ENCODE data around the gene HLTF. TPM values are rescaled to one million over a fixed set of nuclear protein-coding genes. Genes with fewer than 3 reads are reported as not detected.
A peak's percentile ranks its signal among the peaks of the same experiment; 100 is the strongest.

The HLTF gene
- total and polyA plus RNA-seq, 10 donors: 5.4 to 26.5 (median 19.2) TPM

DNA sequence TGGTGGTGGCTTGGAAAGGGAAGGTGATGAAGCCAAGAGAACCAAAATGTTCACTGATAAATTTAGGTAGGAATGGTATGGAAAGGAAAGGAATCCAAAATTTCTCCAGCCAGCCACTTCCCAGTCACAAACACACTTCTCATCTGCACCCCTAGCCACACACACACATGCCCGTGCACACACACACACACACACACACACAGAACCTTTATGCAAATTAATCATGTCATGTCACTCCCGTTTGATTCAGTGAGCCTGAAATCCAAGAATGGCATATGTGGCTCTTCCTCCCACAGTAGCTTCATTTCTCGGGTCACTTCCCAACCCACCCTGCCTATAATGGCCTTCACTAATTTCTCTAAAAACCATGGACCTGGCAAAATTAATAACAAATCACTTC lies 3.1 kb upstream of the HLTF start:
- TF ChIP-seq POLR2A (IDR thresholded peaks at IDR 0.05) (no peak), POLR2AphosphoS5 (IDR thresholded peaks at IDR 0.05) (no peak)
- TF ChIP-seq, protein P1, sequence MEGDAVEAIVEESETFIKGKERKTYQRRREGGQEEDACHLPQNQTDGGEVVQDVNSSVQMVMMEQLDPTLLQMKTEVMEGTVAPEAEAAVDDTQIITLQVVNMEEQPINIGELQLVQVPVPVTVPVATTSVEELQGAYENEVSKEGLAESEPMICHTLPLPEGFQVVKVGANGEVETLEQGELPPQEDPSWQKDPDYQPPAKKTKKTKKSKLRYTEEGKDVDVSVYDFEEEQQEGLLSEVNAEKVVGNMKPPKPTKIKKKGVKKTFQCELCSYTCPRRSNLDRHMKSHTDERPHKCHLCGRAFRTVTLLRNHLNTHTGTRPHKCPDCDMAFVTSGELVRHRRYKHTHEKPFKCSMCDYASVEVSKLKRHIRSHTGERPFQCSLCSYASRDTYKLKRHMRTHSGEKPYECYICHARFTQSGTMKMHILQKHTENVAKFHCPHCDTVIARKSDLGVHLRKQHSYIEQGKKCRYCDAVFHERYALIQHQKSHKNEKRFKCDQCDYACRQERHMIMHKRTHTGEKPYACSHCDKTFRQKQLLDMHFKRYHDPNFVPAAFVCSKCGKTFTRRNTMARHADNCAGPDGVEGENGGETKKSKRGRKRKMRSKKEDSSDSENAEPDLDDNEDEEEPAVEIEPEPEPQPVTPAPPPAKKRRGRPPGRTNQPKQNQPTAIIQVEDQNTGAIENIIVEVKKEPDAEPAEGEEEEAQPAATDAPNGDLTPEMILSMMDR (IDR thresholded peaks at IDR 0.05 in 8 of 11, conservative IDR thresholded peaks at IDR 0.05 in 3 of 11): no peak
- H3K4me1 ChIP-seq: peaks cover 9 to 24% (median 19%) of the 10 kb centered on the region in 6 donors
- intact Hi-C loops (cut with DNase I; ENCODE audit: low total_unique reads): no loop called here
- H3K36me3 ChIP-seq: no peaks in the 10 kb centered on the region
- WGBS, 5 donors: 63 to 79% (median 71%) methylated on average over 3 of the region's 3 CpGs
- no peaks in the 10 kb centered on the region for H3K9me3 ChIP-seq
- no peaks in the 10 kb centered on the region for H3K27me3 ChIP-seq (replicated peaks in 1 of 7)
- H3K4me3 ChIP-seq: no peak overlapping the region
- H3K27ac ChIP-seq: no peak overlapping the region
- no peak for DNase-seq

DNA sequence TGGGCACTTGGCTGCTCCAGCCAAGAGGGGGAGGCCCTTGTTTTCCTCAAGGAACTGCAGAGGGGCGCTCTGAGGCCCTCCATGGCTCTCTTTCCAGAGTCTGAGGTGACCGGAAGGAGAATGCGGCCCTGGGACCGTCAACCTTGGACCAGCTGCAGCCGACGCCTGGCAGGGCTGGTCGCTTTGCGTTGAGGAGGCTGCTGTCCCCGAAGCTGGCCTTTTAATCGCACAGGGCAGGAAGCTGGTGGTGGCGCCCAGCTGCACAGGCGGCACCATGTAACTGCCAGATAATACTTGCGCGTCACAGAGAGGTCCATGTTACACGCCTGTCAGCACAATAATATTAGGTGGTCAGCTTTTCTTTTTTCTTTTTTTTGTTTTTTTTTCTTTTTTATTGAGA lies 875 bp upstream of the HLTF start:
- Histone ChIP-seq H3K36me3 (peaks cover 0 to 13% (median 0%) of the 10 kb centered on the region in 6 donors), H3K27ac (no peak overlapping the region), H3K27me3 (replicated peaks in 1 of 7) (no peaks in the 10 kb centered on the region), H3K4me1 (peaks cover 9 to 34% (median 23%) of the 10 kb centered on the region in 6 donors), H3K4me3 (peak overlapping the region in 2 of 8 donors; percentile 83 to 92), H3K9me3 (no peaks in the 10 kb centered on the region)
- intact Hi-C loops (cut with DNase I; ENCODE audit: low total_unique reads): no loop called here
- no peak for DNase-seq
- TF ChIP-seq POLR2AphosphoS5 (IDR thresholded peaks at IDR 0.05) (no peak), POLR2A (IDR thresholded peaks at IDR 0.05) (no peak)
- TF ChIP-seq, protein P1 (IDR thresholded peaks at IDR 0.05 in 8 of 11, conservative IDR thresholded peaks at IDR 0.05 in 3 of 11): no peak
- 95 to 98% (median 98%) methylated on average over 15 of the region's 15 CpGs for WGBS, 5 donors

DNA sequence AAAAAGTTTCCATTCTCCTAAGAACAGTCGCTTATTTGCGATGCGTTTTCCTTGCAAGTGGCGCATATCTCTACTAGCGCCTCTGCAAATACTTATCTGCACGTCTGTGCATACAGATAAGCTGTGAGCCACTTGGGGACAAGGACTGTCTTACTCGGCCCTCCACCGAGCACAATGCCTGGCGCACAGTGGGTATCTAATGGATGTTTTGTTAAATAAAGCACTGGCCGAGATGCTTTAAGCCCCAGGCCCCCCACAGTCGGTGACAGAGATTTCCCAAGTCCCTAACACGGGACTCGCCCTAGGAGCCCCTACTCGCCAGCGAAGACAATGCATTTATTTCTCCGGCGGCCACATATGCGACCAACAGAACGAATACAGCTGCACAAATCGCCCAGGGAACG lies 503 bp downstream of the HLTF start:
- Histone ChIP-seq H3K4me1 (peaks cover 9 to 34% (median 23%) of the 10 kb centered on the region in 6 donors), H3K27ac (peak overlapping the region; percentile 26 to 82 (median 78)), H3K9me3 (no peaks in the 10 kb centered on the region), H3K27me3 (replicated peaks in 1 of 7) (no peaks in the 10 kb centered on the region), H3K36me3 (peaks cover 0 to 17% (median 0%) of the 10 kb centered on the region in 6 donors), H3K4me3 (peak overlapping the region; percentile 71 to 92 (median 83))
- intact Hi-C loops (cut with DNase I; ENCODE audit: low total_unique reads): no loop called here
- 0 to 1% (median 0%) methylated on average over 18 to 21 of the region's 21 CpGs for WGBS, 5 donors
- DNase-seq: peak; percentile 77
- TF ChIP-seq POLR2A (IDR thresholded peaks at IDR 0.05) (no peak), POLR2AphosphoS5 (IDR thresholded peaks at IDR 0.05) (no peak)
- TF ChIP-seq, protein P1 (IDR thresholded peaks at IDR 0.05 in 8 of 11, conservative IDR thresholded peaks at IDR 0.05 in 3 of 11): no peak

DNA sequence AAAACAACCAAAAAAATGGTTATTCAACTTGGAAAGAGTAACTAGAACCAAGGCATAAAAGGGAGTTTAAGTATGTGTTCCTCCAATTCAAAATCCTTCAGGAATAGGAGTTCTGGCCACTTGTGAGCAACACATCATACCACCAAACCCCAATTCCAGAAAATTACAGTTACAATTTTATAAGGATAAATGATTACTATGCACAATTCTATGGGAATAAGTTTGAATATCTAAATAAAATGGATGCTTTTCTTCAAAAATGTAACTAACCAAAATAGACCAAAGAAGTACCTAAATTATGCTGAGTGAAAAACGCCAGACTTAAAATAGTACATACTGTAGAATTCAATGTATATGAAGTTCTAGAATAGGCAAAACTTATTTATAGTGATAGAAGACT lies 4.6 kb downstream of the HLTF start:
- Histone ChIP-seq H3K27me3 (replicated peaks in 1 of 7) (no peaks in the 10 kb centered on the region), H3K4me3 (no peak overlapping the region), H3K4me1 (peaks cover 9 to 30% (median 20%) of the 10 kb centered on the region in 6 donors), H3K9me3 (no peaks in the 10 kb centered on the region), H3K36me3 (peaks cover 0 to 21% (median 0%) of the 10 kb centered on the region in 6 donors), H3K27ac (no peak overlapping the region)
- no peak for DNase-seq
- intact Hi-C loops (cut with DNase I; ENCODE audit: low total_unique reads): no loop called here
- WGBS, 5 donors: 87 to 100% (median 92%) methylated on average over 1 of the region's 1 CpG
- TF ChIP-seq, protein P1 (IDR thresholded peaks at IDR 0.05 in 8 of 11, conservative IDR thresholded peaks at IDR 0.05 in 3 of 11): no peak
- TF ChIP-seq POLR2A (IDR thresholded peaks at IDR 0.05): no peak
- TF ChIP-seq POLR2AphosphoS5 (IDR thresholded peaks at IDR 0.05): no peak
